Heart right ventricle (tissue), 16 donors: ENCODE measurements around the gene COX8C. TPM values are rescaled to one million over a fixed set of nuclear protein-coding genes. Genes with fewer than 3 reads are reported as not detected.

Source experiments
- ATAC-seq, 8 donors: fragments of 200-7000 bp; cut with Tn5 transposase; one replicate each; pipeline ENCODE4 v1.9.1; 2020; ENCODE audit warnings: mild to moderate bottlenecking in 8 of 8, moderate library complexity in 8 of 8, moderate number of reproducible peaks in 1 of 8
- DNase-seq, 2 donors: peaks; one replicate each; pipeline ENCODE4 v3.0.0-alpha.2; 2020
- H3K27ac ChIP-seq, 10 donors: fragments of 200-600 bp; sonication (generic) in 2 of 10; one replicate each; pipeline versions ENCODE4 v1.5.0 to v1.8.0; 2020 to 2022; ENCODE audit warnings: mild to moderate bottlenecking in 3 of 10
- H3K27me3 ChIP-seq, 7 donors: fragments of 200-600 bp; one replicate each; pipeline ENCODE4 v1.8.0; 2021 to 2022; ENCODE audit warnings: mild to moderate bottlenecking in 2 of 7
- H3K36me3 ChIP-seq, 9 donors: fragments of 200-600 bp; sonication (generic) in 1 of 9; one replicate each; pipeline versions ENCODE4 v1.5.0 to v1.8.0; 2020 to 2022; ENCODE audit warnings: mild to moderate bottlenecking in 2 of 9
- H3K4me1 ChIP-seq, 9 donors: fragments of 200-600 bp; sonication (generic) in 1 of 9; one replicate each; pipeline versions ENCODE4 v1.5.0 to v1.8.0; 2020 to 2022; ENCODE audit warnings: mild to moderate bottlenecking in 4 of 9
- H3K4me3 ChIP-seq, 10 donors: fragments of 200-600 bp; sonication (generic) in 2 of 10; one replicate each; pipeline versions ENCODE4 v1.5.0 to v1.8.0; 2020 to 2022; ENCODE audit warnings: mild to moderate bottlenecking in 7 of 10, moderate library complexity in 2 of 10
- H3K9me3 ChIP-seq, 11 donors: fragments of 200-600 bp in 10 of 11; sonication (generic) in 2 of 11; one replicate each; pipeline versions ENCODE4 v1.5.0 to v1.8.0; 2013 to 2022; ENCODE audit warnings: mild to moderate bottlenecking in 2 of 11, control low read depth in 1 of 11, moderate library complexity in 1 of 11
- CTCF ChIP-seq, 9 donors: fragments of 200-600 bp; sonication (generic) in 2 of 9; IDR thresholded peaks; one replicate each; pipeline versions ENCODE4 v1.5.0 to v1.8.0; 2021 to 2022; ENCODE audit warnings: antibody characterized with exemption in 9 of 9, mild to moderate bottlenecking in 5 of 9, moderate library complexity in 1 of 9
- WGBS, 2 donors: extraction: QIAGEN DNeasy Blood & Tissue Kit; methylation state at CpG; one replicate each; pipeline ENCODE4 v1.1.7; 2013; ENCODE audit warnings: inconsistent platforms in 1 of 2; 5-methylcytosine and 5-hydroxymethylcytosine counted together
- intact Hi-C, 10 donors: fragments of 100-400 bp; cut with DNase I; formaldehyde crosslinking; loops; one replicate each; pipeline versions ENCODE4 v1.11.1 to v1.14.2; 2022
- polyA plus RNA-seq, 2 donors: library from polyadenylated mRNA; stranded (reverse); fragments of 200-250 nt; gene quantifications; one replicate each; pipeline ENCODE4 v1.2.3, GENCODE V29; 2013
- total RNA-seq, 10 donors: library from RNA; stranded (reverse); fragmentation: NEBNext Ultra II Directional in 3 of 10; extraction: Animal tissue kit (Norgen Biotek cat#: 25700) in 3 of 10; gene quantifications; one replicate each; pipeline versions ENCODE4 v1.2.1 to v1.2.4, GENCODE V29; 2021 to 2023
- donor health status: Arrhythmogenic right ventricular cardiomyopathy.
- donor health status: ischemic (EF 13 %, LVEDD 7.1; RV severe dilation, severe dysfunction).
- donor health status: healthy with polysubstance abuse.
- donor health status: DM: no; HTN: yes; CAD: no.
- donor health status: DM: no; HTN: no; CAD: no.
- donor health status: ischemic (EF 25% LVEDD 6.9; RV normal size, moderate dysfunction).
- donor health status: ischemic (EF 25% LVEDD 5.7; RV mildly dilated, moderate dysfunction).
- donor health status: healthy.
- donor health status: DM: yes; HTN: yes; CAD: no.
- donor health status: Ischemic cardiomyopathy.
- donor health status: ischemic (EF 35%, LVEDD 5.7; RV mildly dilated, moderate dysfunction).
- donor health status: nonischemic (EF 11% LVEDD 7.7; RV severe dilation, severe dysfunction).
- donor health status: DM: yes; HTN: yes; CAD: no.
- donor health status: PGD.
- donor health status: ischemic (EF 29% LVEDD 5.4; RV normal size, mild dysfunction).
- donor health status: nonischemic (EF 23%, LVEDD 6.1; RV moderate dilation, normal function).

The COX8C gene
- total and polyA plus RNA-seq, 12 donors = 0.61 to 1.3 (median 0.72) TPM; not detected in 7

GRCh38 chr14:93318927-93319326, 28.1 kb upstream of the COX8C start:
- H3K4me1 ChIP-seq = peaks cover 0 to 66% (median 52%) of the 10 kb centered on the region in 9 donors
- 82 to 86% methylated on average over 5 of the region's 5 CpGs for WGBS, 2 donors

GRCh38 chr14:93319494-93319893, 27.5 kb upstream of the COX8C start:
- ATAC-seq (no peak), DNase-seq (no peak)
- Histone ChIP-seq H3K27me3 (no peaks in the 10 kb centered on the region), H3K36me3 (peaks cover 0 to 7% (median 0%) of the 10 kb centered on the region in 9 donors), H3K27ac (no peak overlapping the region), H3K4me1 (peaks cover 0 to 66% (median 57%) of the 10 kb centered on the region in 9 donors), H3K9me3 (peaks cover 0 to 3% (median 0%) of the 10 kb centered on the region in 11 donors), H3K4me3 (no peak overlapping the region)
- intact Hi-C loops = no loop called here
- TF ChIP-seq CTCF (IDR thresholded peaks at IDR 0.05) = no peak
- WGBS, 2 donors = 89 to 90% methylated on average over 2 of the region's 2 CpGs

More at GRCh38 chr14:93318927-93319326, 28.1 kb upstream of the COX8C start:
- H3K9me3 ChIP-seq = peaks cover 0 to 3% (median 0%) of the 10 kb centered on the region in 11 donors
- peaks cover 0 to 3% (median 0%) of the 10 kb centered on the region in 9 donors for H3K36me3 ChIP-seq
- no peaks in the 10 kb centered on the region for H3K27me3 ChIP-seq
- ATAC-seq (no peak), DNase-seq (no peak)
- TF ChIP-seq CTCF (IDR thresholded peaks at IDR 0.05) = no peak
- intact Hi-C loops = no loop called here
- no peak overlapping the region for H3K27ac ChIP-seq
- H3K4me3 ChIP-seq = no peak overlapping the region

- Histone ChIP-seq H3K4me1 (peaks cover 0 to 71% (median 60%) of the 10 kb centered on the region in 9 donors), H3K4me3 (no peak overlapping the region), H3K36me3 (peaks cover 0 to 9% (median 0%) of the 10 kb centered on the region in 9 donors), H3K27ac (no peak overlapping the region), H3K9me3 (peaks cover 0 to 3% (median 0%) of the 10 kb centered on the region in 11 donors), H3K27me3 (no peaks in the 10 kb centered on the region)
- ATAC-seq = no peak
- no peak for TF ChIP-seq CTCF (IDR thresholded peaks at IDR 0.05)
- WGBS, 2 donors = 37 to 49% methylated on average over 1 of the region's 1 CpG
- intact Hi-C loops = no loop called here
- DNase-seq = no peak
Observed at GRCh38 chr14:93319958-93320357, 27.0 kb upstream of the COX8C start.

GRCh38 chr14:93320489-93320888, 26.5 kb upstream of the COX8C start:
- Histone ChIP-seq H3K4me3 (no peak overlapping the region), H3K27ac (no peak overlapping the region), H3K9me3 (peaks cover 0 to 3% (median 0%) of the 10 kb centered on the region in 11 donors), H3K4me1 (peaks cover 0 to 73% (median 60%) of the 10 kb centered on the region in 9 donors), H3K27me3 (no peaks in the 10 kb centered on the region), H3K36me3 (peaks cover 0 to 9% (median 0%) of the 10 kb centered on the region in 9 donors)
- DNase-seq = no peak
- ATAC-seq = no peak
- TF ChIP-seq CTCF (IDR thresholded peaks at IDR 0.05) = no peak
- intact Hi-C loops = no loop called here
